ENCODE measurements around the gene CLK4. TPM values are rescaled to one million over a fixed set of nuclear protein-coding genes. Genes with fewer than 3 reads are reported as not detected.

CLK4 gene
- total RNA-seq, 1 donor from 2014 or later = 31.9 TPM

DNA sequence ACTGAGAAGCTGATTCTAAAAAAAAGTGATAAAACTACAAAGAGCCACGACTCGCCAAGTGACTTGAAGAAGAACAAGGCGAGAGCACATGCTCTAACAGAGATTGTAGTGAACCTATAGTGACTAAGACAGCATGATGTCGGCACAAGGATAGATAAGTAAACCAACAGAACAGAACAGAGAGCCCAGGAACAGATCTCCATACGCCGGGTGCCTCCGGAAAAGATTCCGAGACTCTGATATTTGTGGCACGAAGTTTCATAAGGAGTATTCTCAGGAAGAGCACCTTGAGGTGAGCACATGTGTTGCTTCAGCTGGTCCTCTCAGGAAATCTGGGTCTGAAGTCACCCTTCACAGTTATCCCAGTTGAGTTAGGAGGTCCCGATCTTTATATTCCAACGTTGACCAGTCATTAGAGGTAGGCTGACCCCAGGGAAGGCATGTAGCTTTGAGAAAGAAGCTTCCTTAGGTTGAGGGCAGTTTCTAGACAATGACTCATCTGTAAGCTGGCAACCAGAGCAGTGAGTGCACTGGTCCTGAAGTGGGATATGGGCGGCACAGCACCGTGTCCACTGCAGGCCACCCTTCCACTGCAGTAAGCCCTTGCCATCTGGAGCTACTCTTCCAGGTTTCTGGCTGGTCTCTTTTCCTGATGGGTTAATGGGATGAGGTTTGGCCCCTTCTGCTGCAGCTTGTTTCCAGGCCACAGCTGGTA is 13.6 kb upstream of the CLK4 start:
- H3K36me3 ChIP-seq = no peaks in the 10 kb centered on the region
- intact Hi-C loops (cut with DNase I) = no loop called here
- peaks cover 6% of the 10 kb centered on the region for H3K4me1 ChIP-seq
- no peaks in the 10 kb centered on the region for H3K9me3 ChIP-seq
- no peak overlapping the region for H3K27ac ChIP-seq
- TF ChIP-seq POLR2AphosphoS5 (IDR thresholded peaks at IDR 0.05; ENCODE audit: insufficient read depth in 1 of 2, low read depth in 1 of 2) (no peak), POLR2A (IDR thresholded peaks at IDR 0.05) (no peak), CTCF (IDR thresholded peaks at IDR 0.05) (no peak)
- DNase-seq (ENCODE audit: extremely low spot score in 2 of 2) = no peak
- no peak overlapping the region for H3K4me3 ChIP-seq
- H3K27me3 ChIP-seq = no peaks in the 10 kb centered on the region

- DNase-seq (ENCODE audit: extremely low spot score in 2 of 2) = no peak
- TF ChIP-seq POLR2A (IDR thresholded peaks at IDR 0.05) = no peak
- no peak for TF ChIP-seq CTCF (IDR thresholded peaks at IDR 0.05)
- TF ChIP-seq POLR2AphosphoS5 (IDR thresholded peaks at IDR 0.05; ENCODE audit: insufficient read depth in 1 of 2, low read depth in 1 of 2) = no peak
- peaks cover 6% of the 10 kb centered on the region for H3K4me1 ChIP-seq
- intact Hi-C loops (cut with DNase I) = no loop called here
- no peaks in the 10 kb centered on the region for H3K9me3 ChIP-seq
- no peak overlapping the region for H3K4me3 ChIP-seq
- no peaks in the 10 kb centered on the region for H3K36me3 ChIP-seq
- H3K27ac ChIP-seq = no peak overlapping the region
- H3K27me3 ChIP-seq = no peaks in the 10 kb centered on the region
These were observed 10.7 kb upstream of the CLK4 start for GRCh38 chr5:178637356-178638074.

GRCh38 chr5:178632285-178632684 is 5.4 kb upstream of the CLK4 start:
- intact Hi-C loops (cut with DNase I) = no loop called here
- DNase-seq (ENCODE audit: extremely low spot score in 2 of 2) = no peak
- Histone ChIP-seq H3K9me3 (no peaks in the 10 kb centered on the region), H3K36me3 (no peaks in the 10 kb centered on the region), H3K27me3 (no peaks in the 10 kb centered on the region), H3K4me3 (no peak overlapping the region), H3K4me1 (no peaks in the 10 kb centered on the region), H3K27ac (no peak overlapping the region)
- TF ChIP-seq CTCF (IDR thresholded peaks at IDR 0.05) (no peak), POLR2A (IDR thresholded peaks at IDR 0.05) (no peak), POLR2AphosphoS5 (IDR thresholded peaks at IDR 0.05; ENCODE audit: insufficient read depth in 1 of 2, low read depth in 1 of 2) (no peak)

DNA sequence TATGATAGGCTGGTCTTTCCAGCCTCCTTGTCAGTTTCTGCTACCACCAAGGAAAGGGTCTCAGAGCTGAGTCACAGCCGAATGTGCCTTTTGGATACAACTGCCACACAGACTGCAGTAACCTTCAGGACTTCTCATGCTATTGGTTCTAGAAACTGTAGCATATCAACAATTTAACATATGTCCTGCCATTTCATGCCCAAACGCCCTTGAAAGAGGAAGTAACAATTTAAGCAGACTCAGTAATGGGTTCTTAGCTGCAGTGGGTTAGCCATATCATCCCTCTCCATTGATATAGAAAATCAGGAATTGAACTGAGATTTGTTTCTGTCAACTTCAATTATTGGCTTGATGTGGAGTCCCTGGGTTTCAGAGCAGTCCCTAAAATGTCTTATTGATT is 4.1 kb upstream of the CLK4 start:
- TF ChIP-seq POLR2AphosphoS5 (IDR thresholded peaks at IDR 0.05; ENCODE audit: insufficient read depth in 1 of 2, low read depth in 1 of 2) = no peak
- intact Hi-C loops (cut with DNase I) = no loop called here
- H3K36me3 ChIP-seq = no peaks in the 10 kb centered on the region

DNA sequence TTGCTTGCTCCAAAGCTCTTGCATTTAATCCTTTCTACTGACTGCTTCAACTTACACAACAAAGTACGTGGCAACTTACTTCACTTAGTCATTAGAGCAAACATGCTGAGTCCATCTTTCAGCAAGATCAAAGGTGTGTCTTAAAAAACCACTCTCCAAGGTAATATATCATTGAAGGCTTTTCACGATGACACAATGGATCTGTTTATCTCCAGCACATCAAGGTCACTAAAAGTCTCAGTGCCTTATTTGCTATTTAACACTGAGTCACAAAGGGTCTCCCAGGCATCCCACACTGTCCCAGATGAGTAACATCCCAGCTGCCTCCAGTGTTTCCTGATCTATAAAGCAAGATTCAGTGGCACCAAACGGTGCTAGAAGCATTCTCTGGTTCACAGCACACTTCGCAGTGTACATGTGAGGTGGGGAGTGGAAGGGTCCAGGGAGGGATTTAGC is 3.7 kb upstream of the CLK4 start:
- no peaks in the 10 kb centered on the region for H3K36me3 ChIP-seq
- no peak overlapping the region for H3K4me3 ChIP-seq
- TF ChIP-seq CTCF (IDR thresholded peaks at IDR 0.05) = no peak
- no peak for TF ChIP-seq POLR2A (IDR thresholded peaks at IDR 0.05)
- peak in 1 of 2 donors; percentile 64 for TF ChIP-seq POLR2AphosphoS5 (IDR thresholded peaks at IDR 0.05; ENCODE audit: insufficient read depth in 1 of 2, low read depth in 1 of 2)
- no peak for DNase-seq (ENCODE audit: extremely low spot score in 2 of 2)
- no peak overlapping the region for H3K27ac ChIP-seq
- intact Hi-C loops (cut with DNase I) = no loop called here
- H3K9me3 ChIP-seq = no peaks in the 10 kb centered on the region
- H3K27me3 ChIP-seq = no peaks in the 10 kb centered on the region
- no peaks in the 10 kb centered on the region for H3K4me1 ChIP-seq

More for the DNA sequence above, 4.1 kb upstream of the CLK4 start:
- Histone ChIP-seq H3K27ac (no peak overlapping the region), H3K4me1 (no peaks in the 10 kb centered on the region), H3K9me3 (no peaks in the 10 kb centered on the region), H3K4me3 (no peak overlapping the region), H3K27me3 (no peaks in the 10 kb centered on the region)
- no peak for DNase-seq (ENCODE audit: extremely low spot score in 2 of 2)

Measured in vagina (tissue), 2 donors.